HepG2 (cell line): ENCODE data around the gene IRF1. TPM values are rescaled to one million over a fixed set of nuclear protein-coding genes. Genes with fewer than 3 reads are reported as not detected.

Experiments used
- ELF1 ChIP-seq: sonication (generic); formaldehyde crosslinking; IDR thresholded peaks from 2 replicates; pipeline ENCODE4 v1.4.0; 2020; ENCODE audit warnings: missing genetic modification reagents
- GATAD2A ChIP-seq: IDR thresholded peaks from 2 replicates; pipeline ENCODE4 v1.6.1; 2016
- HNRNPLL ChIP-seq: fragments of 200-400 bp; formaldehyde crosslinking; IDR thresholded peaks from 2 replicates; pipeline ENCODE4 v1.6.1; 2017; ENCODE audit warnings: mild to moderate bottlenecking, low read depth, low read length; ENCODE audit not compliant: poor library complexity, severe bottlenecking
- IRF2 ChIP-seq: IDR thresholded peaks from 2 replicates; pipeline ENCODE4 v1.6.1; 2018; ENCODE audit warnings: missing genetic modification reagents, missing compliant biosample characterization
- ISX ChIP-seq: sonication (generic); formaldehyde crosslinking; conservative IDR thresholded peaks from 2 replicates; pipeline ENCODE4 v1.5.0; 2020; ENCODE audit warnings: missing genetic modification reagents
- KDM3A ChIP-seq: IDR thresholded peaks from 2 replicates; pipeline ENCODE4 v1.6.1; 2018; ENCODE audit warnings: low read depth, missing compliant biosample characterization
- MED1 ChIP-seq: sonication (generic); formaldehyde crosslinking; IDR thresholded peaks from 2 replicates; pipeline ENCODE4 v1.4.0; 2020; ENCODE audit warnings: missing genetic modification reagents
- MXI1 ChIP-seq: IDR thresholded peaks from 3 replicates; pipeline ENCODE4 v1.6.1; 2012; ENCODE audit warnings: low read depth, low read length, inconsistent platforms, borderline replicate concordance
- MYC ChIP-seq: sonication (generic); formaldehyde crosslinking; IDR thresholded peaks from 2 replicates; pipeline ENCODE4 v1.9.0; 2021; ENCODE audit warnings: missing genetic modification reagents, borderline replicate concordance
- NFKBIZ ChIP-seq: IDR thresholded peaks from 2 replicates; pipeline ENCODE4 v1.6.1; 2018; ENCODE audit warnings: missing genetic modification reagents, missing compliant biosample characterization
- POLR2A ChIP-seq, 2 experiments: IDR thresholded peaks; 2 replicates each; pipeline ENCODE4 v1.6.1; 2011; ENCODE audit warnings: low read depth in 2 of 2, low read length in 2 of 2, mild to moderate bottlenecking in 1 of 2, moderate library complexity in 1 of 2; ENCODE audit not compliant: insufficient read depth in 1 of 2
- POLR2AphosphoS5 ChIP-seq: IDR thresholded peaks from 2 replicates; pipeline ENCODE4 v1.6.1; 2012; ENCODE audit warnings: low read depth, low read length
- RAD21 ChIP-seq: fragments of 450-650 bp; formaldehyde crosslinking; IDR thresholded peaks from 2 replicates; pipeline ENCODE4 v1.5.0; 2020; ENCODE audit warnings: mild to moderate bottlenecking
- RBFOX2 ChIP-seq: fragments of 200-400 bp; formaldehyde crosslinking; IDR thresholded peaks from 2 replicates; pipeline ENCODE4 v1.6.1; 2017; ENCODE audit warnings: low read depth, mild to moderate bottlenecking, low read length
- SOX13 ChIP-seq, 3 experiments: fragments of 450-650 bp in 1 of 3; sonication (generic) in 1 of 3; formaldehyde crosslinking in 1 of 3; IDR thresholded peaks in 2 of 3; conservative IDR thresholded peaks in 1 of 3; 2 replicates each; pipeline versions ENCODE4 v1.5.0 to v1.6.1; 2016 to 2020; ENCODE audit warnings: antibody characterized with exemption in 1 of 3, mild to moderate bottlenecking in 1 of 3, missing compliant biosample characterization in 1 of 3, missing genetic modification reagents in 1 of 3, moderate library complexity in 1 of 3
- SOX5 ChIP-seq: IDR thresholded peaks from 2 replicates; pipeline ENCODE4 v1.6.1; 2016; ENCODE audit warnings: borderline replicate concordance
- SSRP1 ChIP-seq: IDR thresholded peaks from 2 replicates; pipeline ENCODE4 v1.6.1; 2016; ENCODE audit warnings: control low read depth
- TCF7 ChIP-seq: sonication (generic); IDR thresholded peaks from 2 replicates; pipeline ENCODE4 v1.6.1; 2016; ENCODE audit warnings: antibody characterized with exemption, low read depth
- USF2 ChIP-seq, 2 experiments: sonication (generic) in 1 of 2; formaldehyde crosslinking in 1 of 2; IDR thresholded peaks; 2 replicates each; pipeline versions ENCODE4 v1.5.1 to v1.6.1; 2011 to 2020; ENCODE audit warnings: borderline replicate concordance in 1 of 2, low read depth in 1 of 2, low read length in 1 of 2, mild to moderate bottlenecking in 1 of 2, missing genetic modification reagents in 1 of 2, moderate library complexity in 1 of 2
- ZBTB25 ChIP-seq: IDR thresholded peaks from 2 replicates; pipeline ENCODE4 v1.6.1; 2018; ENCODE audit warnings: missing genetic modification reagents
- ZC3H13 ChIP-seq: sonication (generic); formaldehyde crosslinking; IDR thresholded peaks from 2 replicates; pipeline ENCODE4 v1.8.1; 2023; ENCODE audit warnings: mild to moderate bottlenecking, missing genetic modification reagents, moderate library complexity
- ZNF207 ChIP-seq: fragments of 450-650 bp; IDR thresholded peaks from 2 replicates; pipeline ENCODE4 v1.6.1; 2016; ENCODE audit warnings: antibody characterized with exemption, borderline replicate concordance
- ZNF24 ChIP-seq: fragments of 450-650 bp; IDR thresholded peaks from 2 replicates; pipeline ENCODE4 v1.6.1; 2017; ENCODE audit warnings: antibody characterized with exemption, mild to moderate bottlenecking
- ZNF256 ChIP-seq: sonication (generic); formaldehyde crosslinking; conservative IDR thresholded peaks from 2 replicates; pipeline ENCODE4 v1.4.0; 2020; ENCODE audit warnings: missing genetic modification reagents
- ZNF34 ChIP-seq: sonication (generic); formaldehyde crosslinking; IDR thresholded peaks from 2 replicates; pipeline ENCODE4 v1.4.0; 2020; ENCODE audit warnings: mild to moderate bottlenecking, missing genetic modification reagents, borderline replicate concordance
- ZNF350 ChIP-seq: sonication (generic); formaldehyde crosslinking; IDR thresholded peaks from 2 replicates; pipeline ENCODE4 v1.4.0; 2020; ENCODE audit warnings: mild to moderate bottlenecking, low read depth, missing genetic modification reagents, borderline replicate concordance
- ZNF670 ChIP-seq: sonication (generic); formaldehyde crosslinking; IDR thresholded peaks from 2 replicates; pipeline ENCODE4 v1.8.0; 2022; ENCODE audit warnings: mild to moderate bottlenecking, missing genetic modification reagents, borderline replicate concordance
- ZNF775 ChIP-seq: sonication (generic); formaldehyde crosslinking; IDR thresholded peaks from 2 replicates; pipeline ENCODE4 v1.4.0; 2020; ENCODE audit warnings: missing genetic modification reagents, mild to moderate bottlenecking, moderate library complexity, borderline replicate concordance
- polyA plus RNA-seq, 8 experiments: library from polyadenylated mRNA; depleted of rRNA in 3 of 8; stranded (reverse) in 7 of 8; unstranded in 1 of 8; fragments of >200 nt; fragmentation: Illumina TruSeq in 4 of 8; extraction: Trizol in 4 of 8; gene quantifications; 2 replicates each; pipeline versions ENCODE4 v1.2.1 to v1.2.3, GENCODE V29; 2011 to 2016; ENCODE audit warnings: low read depth in 4 of 8, missing spikeins in 1 of 8, mixed read lengths in 1 of 8; ENCODE audit not compliant: insufficient read depth in 1 of 8
- total RNA-seq, 5 experiments: library from RNA; depleted of rRNA; stranded (reverse); fragments of >200 nt; fragmentation: Illumina TruSeq; extraction: Trizol; gene quantifications; 2 replicates each; pipeline ENCODE4 v1.2.3, GENCODE V29; 2016; ENCODE audit warnings: low read depth in 1 of 5

IRF1 gene
- total and polyA plus RNA-seq, 2 of the 13 experiments (the other 11 are each of a cell fraction or from before 2014, with no cell fraction given), result 4.1 to 8.8 TPM

- peak; percentile 32; the same call in 1 of the 3 replicates for TF ChIP-seq MXI1
- TF ChIP-seq ZNF24, result no peak
- TF ChIP-seq POLR2AphosphoS5, result peak; percentile 25; the same call in 1 of the 2 replicates
- peak; percentile 42; the same call in 1 of the 2 replicates for TF ChIP-seq GATAD2A
- TF ChIP-seq NFKBIZ (CRISPR knock-in tag), result no peak
- TF ChIP-seq ZNF256 (CRISPR knock-in tag), result no peak
- TF ChIP-seq USF2 (IDR thresholded peaks at IDR 0.05; ENCODE audit: low read depth, low read length), result no peak
- no peak for TF ChIP-seq USF2 (CRISPR knock-in tag; IDR thresholded peaks at IDR 0.05; ENCODE audit: borderline replicate concordance)
- TF ChIP-seq POLR2A (IDR thresholded peaks at IDR 0.05; ENCODE audit: insufficient read depth in 1 of 2, low read depth in 2 of 2, low read length in 2 of 2), result peak in 1 of 2 experiments; percentile 68; a peak in 2 of 4 replicates
- TF ChIP-seq RAD21 (CRISPR knock-in tag), result peak; percentile 26; the same call in 1 of the 2 replicates
- TF ChIP-seq RBFOX2, result peak; percentile 89
- TF ChIP-seq ELF1 (CRISPR knock-in tag), result peak; percentile 59
- TF ChIP-seq SOX13 (IDR thresholded peaks at IDR 0.05), result no peak
- TF ChIP-seq SOX13 (CRISPR knock-in tag; conservative IDR thresholded peaks at IDR 0.05 in 1 of 2, IDR thresholded peaks at IDR 0.05 in 1 of 2), result peak in 1 of 2 experiments; percentile 7; a peak in 1 of 4 replicates
- peak; percentile 33 for TF ChIP-seq SOX5 (CRISPR knock-in tag)
- peak; percentile 41; the same call in 1 of the 2 replicates for TF ChIP-seq KDM3A
- no peak for TF ChIP-seq ISX (CRISPR knock-in tag)
- peak; percentile 49 for TF ChIP-seq IRF2 (CRISPR knock-in tag)
- peak; percentile 47; the same call in 1 of the 2 replicates for TF ChIP-seq ZNF670 (CRISPR knock-in tag)
- TF ChIP-seq MED1 (CRISPR knock-in tag), result peak; percentile 35; the same call in 1 of the 2 replicates
- 0 out of 2 replicates have a peak, but pooled peaks have one; percentile 65 for TF ChIP-seq ZNF775 (CRISPR knock-in tag)
- TF ChIP-seq HNRNPLL, result peak; percentile 40
- TF ChIP-seq ZNF350, result peak; percentile 19; the same call in 1 of the 2 replicates
- TF ChIP-seq SSRP1, result no peak
- no peak for TF ChIP-seq ZC3H13 (CRISPR knock-in tag)
- peak; percentile 55; the same call in 1 of the 2 replicates for TF ChIP-seq ZBTB25 (CRISPR knock-in tag)
- no peak for TF ChIP-seq ZNF34
- TF ChIP-seq ZNF207, result no peak
- TF ChIP-seq TCF7, result 0 out of 2 replicates have a peak, but pooled peaks have one; percentile 7
- peak; percentile 30; the same call in 1 of the 2 replicates for TF ChIP-seq MYC (CRISPR knock-in tag)
Observed at GRCh38 chr5:132495667-132496190, 5.2 kb upstream of the IRF1 start (continued).
